ENCODE measurements around the gene MARCHF3.

The MARCHF3 gene

GRCh38 chr5:126931963-126932660 lies 98.2 kb downstream of the MARCHF3 start:
- H3K4me3 ChIP-seq (ENCODE audit: low read length) = no peak overlapping the region
- TF ChIP-seq, protein P1, sequence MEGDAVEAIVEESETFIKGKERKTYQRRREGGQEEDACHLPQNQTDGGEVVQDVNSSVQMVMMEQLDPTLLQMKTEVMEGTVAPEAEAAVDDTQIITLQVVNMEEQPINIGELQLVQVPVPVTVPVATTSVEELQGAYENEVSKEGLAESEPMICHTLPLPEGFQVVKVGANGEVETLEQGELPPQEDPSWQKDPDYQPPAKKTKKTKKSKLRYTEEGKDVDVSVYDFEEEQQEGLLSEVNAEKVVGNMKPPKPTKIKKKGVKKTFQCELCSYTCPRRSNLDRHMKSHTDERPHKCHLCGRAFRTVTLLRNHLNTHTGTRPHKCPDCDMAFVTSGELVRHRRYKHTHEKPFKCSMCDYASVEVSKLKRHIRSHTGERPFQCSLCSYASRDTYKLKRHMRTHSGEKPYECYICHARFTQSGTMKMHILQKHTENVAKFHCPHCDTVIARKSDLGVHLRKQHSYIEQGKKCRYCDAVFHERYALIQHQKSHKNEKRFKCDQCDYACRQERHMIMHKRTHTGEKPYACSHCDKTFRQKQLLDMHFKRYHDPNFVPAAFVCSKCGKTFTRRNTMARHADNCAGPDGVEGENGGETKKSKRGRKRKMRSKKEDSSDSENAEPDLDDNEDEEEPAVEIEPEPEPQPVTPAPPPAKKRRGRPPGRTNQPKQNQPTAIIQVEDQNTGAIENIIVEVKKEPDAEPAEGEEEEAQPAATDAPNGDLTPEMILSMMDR (conservative IDR thresholded peaks at IDR 0.05; ENCODE audit: low read depth, low read length) = no peak
- DNase-seq (ENCODE audit: low read depth) = no peak

DNA sequence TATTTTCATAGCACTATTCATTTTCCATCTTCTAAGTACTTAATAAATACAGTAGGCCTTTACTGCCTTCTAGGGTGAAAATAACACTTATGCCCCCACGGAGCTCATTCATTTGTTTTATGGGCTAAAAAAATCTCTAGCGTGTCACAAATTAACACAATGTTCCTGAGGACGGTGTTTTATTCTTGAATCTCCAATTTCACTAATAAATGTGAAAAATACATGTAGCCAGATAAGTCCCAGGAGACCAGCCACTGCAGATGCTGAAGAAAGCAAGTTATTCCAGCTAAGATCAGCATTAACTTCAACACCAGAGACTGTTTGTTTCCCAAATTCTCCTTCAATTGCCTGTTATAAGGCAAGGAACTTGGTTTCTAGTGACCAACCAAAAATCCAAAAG lies 102.3 kb downstream of the MARCHF3 start:
- no peak for DNase-seq (ENCODE audit: low read depth)
- no peak overlapping the region for H3K4me3 ChIP-seq (ENCODE audit: low read length)
- TF ChIP-seq, protein P1 (conservative IDR thresholded peaks at IDR 0.05; ENCODE audit: low read depth, low read length) = no peak

DNA sequence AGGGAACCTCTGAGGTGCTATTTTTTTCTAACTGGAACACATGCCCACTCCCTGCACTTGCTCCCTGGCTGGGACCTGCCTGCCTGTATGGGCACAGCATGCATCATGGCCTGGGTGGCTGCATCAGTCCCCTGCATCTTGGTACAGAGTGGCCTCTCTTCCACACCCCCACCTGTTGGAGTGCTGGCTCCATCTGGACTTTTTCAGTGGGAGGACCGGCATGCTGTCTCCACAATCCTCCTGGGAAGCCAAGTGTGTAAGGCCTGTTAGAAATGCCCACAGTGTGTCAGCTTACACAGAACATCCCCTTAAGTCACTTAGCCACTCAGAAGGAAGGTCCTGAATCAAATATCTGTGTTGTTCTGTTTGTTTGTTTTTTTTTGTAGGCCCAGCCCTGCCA lies 102.9 kb downstream of the MARCHF3 start:
- no peak for DNase-seq (ENCODE audit: low read depth)
- TF ChIP-seq, protein P1 (conservative IDR thresholded peaks at IDR 0.05; ENCODE audit: low read depth, low read length) = no peak
- H3K4me3 ChIP-seq (ENCODE audit: low read length) = no peak overlapping the region

- no peak for DNase-seq (ENCODE audit: low read depth)
- TF ChIP-seq, protein P1 (conservative IDR thresholded peaks at IDR 0.05; ENCODE audit: low read depth, low read length) = no peak
- H3K4me3 ChIP-seq (ENCODE audit: low read length) = no peak overlapping the region
These were observed 104.2 kb downstream of the MARCHF3 start for GRCh38 chr5:126926187-126926586.

- H3K4me3 ChIP-seq (ENCODE audit: low read length) = no peak overlapping the region
- TF ChIP-seq, protein P1 (conservative IDR thresholded peaks at IDR 0.05; ENCODE audit: low read depth, low read length) = no peak
- DNase-seq (ENCODE audit: low read depth) = no peak
These were observed 104.9 kb downstream of the MARCHF3 start for GRCh38 chr5:126925482-126925881.

DNA sequence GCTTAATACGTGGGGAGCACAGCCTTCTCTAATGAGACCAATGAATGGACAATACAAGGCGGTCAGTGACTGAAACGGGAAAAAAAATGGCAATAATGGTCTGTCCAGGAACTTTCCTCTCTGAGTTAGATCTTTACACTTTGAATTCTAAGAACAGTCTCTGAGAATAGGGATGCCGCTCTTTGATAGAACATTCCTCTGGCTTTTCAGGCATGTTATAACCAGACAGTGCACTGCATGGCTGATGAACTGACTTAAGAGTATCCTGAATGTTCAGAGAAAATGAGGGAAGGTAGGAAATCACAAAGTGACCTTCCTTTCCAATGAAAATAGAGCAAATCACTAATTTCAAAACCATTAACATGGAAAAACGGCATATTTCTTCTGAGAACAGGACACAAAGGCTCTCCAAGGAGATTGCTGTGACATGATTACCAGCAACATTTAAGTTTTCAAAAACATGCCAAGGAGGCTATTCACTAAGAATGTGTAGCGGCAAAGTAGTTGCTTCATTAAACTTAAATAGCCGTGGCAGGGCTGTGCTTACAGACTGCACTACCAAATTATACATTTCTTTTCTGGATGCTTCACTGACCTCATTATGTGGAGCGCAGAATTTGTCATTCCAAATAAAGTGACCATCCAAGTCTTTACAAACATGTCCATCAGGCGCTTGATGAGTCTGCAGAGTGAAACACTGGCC lies 105.9 kb downstream of the MARCHF3 start:
- H3K4me3 ChIP-seq (ENCODE audit: low read length) = no peak overlapping the region
- DNase-seq (ENCODE audit: low read depth) = no peak
- TF ChIP-seq, protein P1 (conservative IDR thresholded peaks at IDR 0.05; ENCODE audit: low read depth, low read length) = no peak
